Upper lobe of left lung (tissue), 4 donors: ENCODE data around the gene CFAP91.

Experiments
- CTCF ChIP-seq, 6 experiments: fragments of 450-650 bp in 4 of 6; fragments of 200-600 bp in 2 of 6; sonication (generic) in 2 of 6; IDR thresholded peaks; one replicate each; pipeline ENCODE4 v1.5.1; 2016 to 2019; ENCODE audit warnings: antibody characterized with exemption in 6 of 6
- EP300 ChIP-seq, 4 donors: sonication (generic); formaldehyde crosslinking; IDR thresholded peaks; one replicate each; pipeline ENCODE4 v1.5.1; 2017; ENCODE audit warnings: antibody characterized with exemption in 4 of 4, control low read depth in 2 of 4
- POLR2A ChIP-seq, 4 donors: fragments of 450-650 bp; IDR thresholded peaks; one replicate each; pipeline ENCODE4 v1.5.1; 2016 to 2017; ENCODE audit warnings: antibody characterized with exemption in 4 of 4, mild to moderate bottlenecking in 2 of 4

- TF ChIP-seq CTCF (IDR thresholded peaks at IDR 0.05) (no peak), EP300 (IDR thresholded peaks at IDR 0.05) (no peak), POLR2A (IDR thresholded peaks at IDR 0.05) (no peak)
Observed at GRCh38 chr3:119717520-119717919, 14.7 kb downstream of the CFAP91 start.
